MM.1S (cell line): ENCODE results near the gene MPRIP.

Experiments
- EZH2 ChIP-seq: fragments of 300-600 bp; sonication (generic); optimal IDR thresholded peaks from 2 replicates; pipeline ENCODE3; 2017; ENCODE audit warnings: low read depth, mild to moderate bottlenecking, antibody characterized with exemption, low read length, mixed read lengths
- EZH2phosphoT487 ChIP-seq: fragments of 300-600 bp; sonication (generic); IDR thresholded peaks from 2 replicates; pipeline ENCODE4 v1.6.1; 2018; ENCODE audit warnings: antibody characterized with exemption, low read length
- TF ChIP-seq, protein P1 (sequence below): fragments of 300-600 bp; sonication (generic); IDR thresholded peaks from 2 replicates; pipeline ENCODE4 v1.5.1; 2016; ENCODE audit warnings: antibody characterized with exemption, low read length, mixed read lengths

DNA sequence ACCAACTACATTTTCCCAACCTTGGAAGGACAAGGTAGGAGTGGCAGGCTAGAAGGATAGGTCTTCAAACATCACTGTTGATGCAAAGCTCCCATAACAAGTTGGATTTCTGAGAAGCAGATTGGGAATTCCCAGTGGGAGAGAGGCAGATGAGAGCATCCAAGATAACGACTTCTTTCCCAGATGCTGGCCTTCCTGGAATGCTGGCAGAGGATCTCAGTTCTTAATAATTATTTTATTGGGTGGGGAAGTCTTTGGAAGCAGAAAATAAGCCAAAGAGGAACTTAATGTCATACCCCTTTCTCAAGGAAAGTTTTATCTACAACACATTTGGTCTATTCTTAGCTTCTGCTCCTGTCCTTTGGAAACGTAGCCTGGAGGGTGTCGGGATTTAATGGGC, 64.5 kb downstream of the MPRIP start:
- TF ChIP-seq, protein P1, sequence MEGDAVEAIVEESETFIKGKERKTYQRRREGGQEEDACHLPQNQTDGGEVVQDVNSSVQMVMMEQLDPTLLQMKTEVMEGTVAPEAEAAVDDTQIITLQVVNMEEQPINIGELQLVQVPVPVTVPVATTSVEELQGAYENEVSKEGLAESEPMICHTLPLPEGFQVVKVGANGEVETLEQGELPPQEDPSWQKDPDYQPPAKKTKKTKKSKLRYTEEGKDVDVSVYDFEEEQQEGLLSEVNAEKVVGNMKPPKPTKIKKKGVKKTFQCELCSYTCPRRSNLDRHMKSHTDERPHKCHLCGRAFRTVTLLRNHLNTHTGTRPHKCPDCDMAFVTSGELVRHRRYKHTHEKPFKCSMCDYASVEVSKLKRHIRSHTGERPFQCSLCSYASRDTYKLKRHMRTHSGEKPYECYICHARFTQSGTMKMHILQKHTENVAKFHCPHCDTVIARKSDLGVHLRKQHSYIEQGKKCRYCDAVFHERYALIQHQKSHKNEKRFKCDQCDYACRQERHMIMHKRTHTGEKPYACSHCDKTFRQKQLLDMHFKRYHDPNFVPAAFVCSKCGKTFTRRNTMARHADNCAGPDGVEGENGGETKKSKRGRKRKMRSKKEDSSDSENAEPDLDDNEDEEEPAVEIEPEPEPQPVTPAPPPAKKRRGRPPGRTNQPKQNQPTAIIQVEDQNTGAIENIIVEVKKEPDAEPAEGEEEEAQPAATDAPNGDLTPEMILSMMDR: no peak
- TF ChIP-seq EZH2phosphoT487 (no peak), EZH2 (no peak)
